SK-N-SH (cell line): ENCODE data around the gene HSPA12A. TPM values are rescaled to one million over a fixed set of nuclear protein-coding genes. Genes with fewer than 3 reads are reported as not detected.

Experiments used
- CTCF ChIA-PET: fragments of 300-600, 350-600 bp; formaldehyde crosslinking; extraction: SDS; loops from one replicate; lab custom pipeline; 2021; lab: Yijun Ruan, JAX
- POLR2A ChIA-PET: fragments of 350-600 bp; sonication (Branson Sonifier 250); formaldehyde crosslinking; extraction: SDS; loops from one replicate; lab custom pipeline; 2020; ENCODE audit warnings: antibody characterized with exemption, inconsistent platforms; lab: Yijun Ruan, JAX
- DNase-seq: peaks from one replicate; pipeline ENCODE4 v3.0.0; 2012
- H2AFZ ChIP-seq: fragments of 200-600 bp; sonication (generic); 2 replicates; pipeline ENCODE4 v1.8.1; 2016; ENCODE audit warnings: antibody characterized with exemption, mild to moderate bottlenecking, low read depth
- H3F3A ChIP-seq: fragments of 200-600 bp; sonication (generic); replicated peaks from 2 replicates; pipeline ENCODE3; 2016; ENCODE audit warnings: antibody characterized with exemption, mild to moderate bottlenecking; ENCODE audit not compliant: insufficient read depth
- H3K27ac ChIP-seq, 2 experiments: fragments of 200-500 bp in 1 of 2; fragments of 200-600 bp in 1 of 2; sonication (Bioruptor generic) in 1 of 2; sonication (generic), shearing (Covaris generic) in 1 of 2; 2 replicates each; pipeline versions ENCODE4 v1.5.1 to v1.6.1; 2014 to 2016; ENCODE audit warnings: low read depth in 2 of 2, inconsistent platforms in 1 of 2, low read length in 1 of 2, mild to moderate bottlenecking in 1 of 2, mixed read lengths in 1 of 2
- H3K27me3 ChIP-seq: fragments of 200-600 bp; sonication (generic), shearing (Covaris generic); 2 replicates; pipeline ENCODE4 v1.6.1; 2016; ENCODE audit warnings: mixed run types; ENCODE audit not compliant: insufficient read depth
- H3K36me3 ChIP-seq, 2 experiments: fragments of 200-500 bp in 1 of 2; fragments of 200-600 bp in 1 of 2; sonication (Bioruptor generic) in 1 of 2; sonication (generic) in 1 of 2; replicated peaks in 1 of 2; 2 replicates each; pipeline versions ENCODE3 to v1.5.1; 2014 to 2016; ENCODE audit warnings: low read length in 1 of 2, mild to moderate bottlenecking in 1 of 2; ENCODE audit not compliant: insufficient read depth in 2 of 2, control insufficient read depth in 1 of 2
- H3K4me1 ChIP-seq, 2 experiments: fragments of 200-500 bp in 1 of 2; fragments of 200-600 bp in 1 of 2; sonication (Bioruptor generic) in 1 of 2; sonication (generic), shearing (Covaris generic) in 1 of 2; 2 replicates each; pipeline versions ENCODE4 v1.5.1 to v1.6.1; 2014 to 2016; ENCODE audit warnings: low read depth in 1 of 2, low read length in 1 of 2, mixed run types in 1 of 2; ENCODE audit not compliant: insufficient read depth in 2 of 2, control insufficient read depth in 1 of 2
- H3K4me2 ChIP-seq: fragments of 200-600 bp; sonication (generic), shearing (Covaris generic); 2 replicates; pipeline ENCODE4 v1.6.1; 2017; ENCODE audit warnings: mixed run types
- H3K4me3 ChIP-seq, 2 experiments: fragments of 200-500 bp in 1 of 2; fragments of 200-600 bp in 1 of 2; sonication (Bioruptor generic) in 1 of 2; sonication (generic), shearing (Covaris generic) in 1 of 2; 2 replicates each; pipeline versions ENCODE4 v1.5.1 to v1.8.1; 2014 to 2016; ENCODE audit warnings: low read depth in 2 of 2, inconsistent platforms in 1 of 2, low read length in 1 of 2, mild to moderate bottlenecking in 1 of 2, mixed read lengths in 1 of 2, moderate library complexity in 1 of 2
- H3K79me2 ChIP-seq: fragments of 200-600 bp; sonication (generic); 2 replicates; pipeline ENCODE4 v1.8.1; 2017; ENCODE audit warnings: mild to moderate bottlenecking; ENCODE audit not compliant: insufficient read depth
- H3K9ac ChIP-seq: fragments of 200-600 bp; sonication (generic); 2 replicates; pipeline ENCODE4 v1.6.1; 2017; ENCODE audit warnings: mixed run types
- H3K9me2 ChIP-seq: fragments of 200-600 bp; sonication (generic); 2 replicates; pipeline ENCODE4 v1.6.1; 2017; ENCODE audit warnings: mixed run types
- H3K9me3 ChIP-seq: fragments of 200-600 bp; sonication (generic); 2 replicates; pipeline ENCODE4 v1.6.1; 2017; ENCODE audit warnings: mixed run types, mild to moderate bottlenecking, moderate library complexity
- H4K20me1 ChIP-seq: fragments of 200-600 bp; sonication (generic); 2 replicates; pipeline ENCODE4 v1.6.1; 2017; ENCODE audit warnings: mild to moderate bottlenecking, mixed run types; ENCODE audit not compliant: insufficient read depth
- ELF1 ChIP-seq: IDR thresholded peaks from 2 replicates; pipeline ENCODE4 v1.4.0; 2012
- EZH2phosphoT487 ChIP-seq: fragments of 200-600 bp; sonication (generic); IDR thresholded peaks from 2 replicates; pipeline ENCODE4 v1.6.1; 2017; ENCODE audit warnings: low read depth, mixed run types, mild to moderate bottlenecking, antibody characterized with exemption, moderate library complexity, borderline replicate concordance
- FOSL2 ChIP-seq: IDR thresholded peaks from 2 replicates; pipeline ENCODE4 v1.4.0; 2012; ENCODE audit warnings: low read depth, mild to moderate bottlenecking, moderate library complexity, borderline replicate concordance
- FOXJ3 ChIP-seq: sonication (generic); formaldehyde crosslinking; IDR thresholded peaks from 2 replicates; pipeline ENCODE4 v1.5.1; 2020; ENCODE audit warnings: mild to moderate bottlenecking, missing genetic modification reagents
- FOXM1 ChIP-seq: IDR thresholded peaks from 2 replicates; pipeline ENCODE4 v1.4.0; 2012; ENCODE audit warnings: low read depth, mild to moderate bottlenecking
- MEF2A ChIP-seq: IDR thresholded peaks from 2 replicates; pipeline ENCODE4 v1.4.0; 2012; ENCODE audit warnings: low read depth, borderline replicate concordance
- MXI1 ChIP-seq: IDR thresholded peaks from 2 replicates; pipeline ENCODE4 v1.6.1; 2012; ENCODE audit warnings: mild to moderate bottlenecking, low read depth, low read length, improper control_type of control experiment
- NRF1 ChIP-seq: IDR thresholded peaks from 2 replicates; pipeline ENCODE4 v1.6.1; 2012; ENCODE audit warnings: low read depth, mild to moderate bottlenecking, low read length
- RCOR1 ChIP-seq: fragments of 150-350 bp; IDR thresholded peaks from 2 replicates; pipeline ENCODE4 v1.6.1; 2017; ENCODE audit warnings: antibody characterized with exemption, low read length
- RFX5 ChIP-seq: IDR thresholded peaks from 2 replicates; pipeline ENCODE4 v1.6.1; 2012; ENCODE audit warnings: mild to moderate bottlenecking, improper control_type of control experiment, low read length
- SMC3 ChIP-seq: IDR thresholded peaks from 2 replicates; pipeline ENCODE4 v1.6.1; 2012; ENCODE audit warnings: low read depth, low read length, improper control_type of control experiment
- TEAD4 ChIP-seq: IDR thresholded peaks from 2 replicates; pipeline ENCODE4 v1.4.0; 2012; ENCODE audit warnings: mild to moderate bottlenecking, borderline replicate concordance; ENCODE audit not compliant: insufficient read depth
- YY1 ChIP-seq: IDR thresholded peaks from 2 replicates; pipeline ENCODE4 v1.4.0; 2012; ENCODE audit warnings: low read depth, mild to moderate bottlenecking
- WGBS: methylation state at CpG from one replicate; pipeline ENCODE4 v1.1.6; 2017; ENCODE audit warnings: low lambda C conversion rate; 5-methylcytosine and 5-hydroxymethylcytosine counted together
- polyA plus RNA-seq, 3 experiments: library from polyadenylated mRNA; depleted of rRNA; stranded (reverse); fragments of >200 nt; gene quantifications; 2 replicates each; pipeline ENCODE4 v1.2.3, GENCODE V29; 2012
- TF ChIP-seq, protein P1 (sequence below): IDR thresholded peaks from 2 replicates; pipeline ENCODE4 v1.4.0; 2012; ENCODE audit warnings: low read depth, borderline replicate concordance
- TF ChIP-seq, protein P2 (sequence below): fragments of 150-350 bp; IDR thresholded peaks from 2 replicates; pipeline ENCODE4 v1.6.1; 2017; ENCODE audit warnings: antibody characterized with exemption, low read length, low read depth, borderline replicate concordance
- TF ChIP-seq, protein P3 (sequence below): IDR thresholded peaks from 2 replicates; pipeline ENCODE4 v1.4.0; 2012; ENCODE audit warnings: low read depth, borderline replicate concordance
- TF ChIP-seq, protein P4 (sequence below): IDR thresholded peaks from 2 replicates; pipeline ENCODE4 v1.4.0; 2012; ENCODE audit warnings: low read depth
- TF ChIP-seq, protein P5 (sequence below): fragments of 150-350 bp; IDR thresholded peaks from 2 replicates; pipeline ENCODE4 v1.6.1; 2016; ENCODE audit warnings: mild to moderate bottlenecking, low read depth, low read length

The HSPA12A gene
- polyA plus RNA-seq, 1 of the 3 experiments (the other 2 are of a cell fraction) = 2.9 TPM

DNA sequence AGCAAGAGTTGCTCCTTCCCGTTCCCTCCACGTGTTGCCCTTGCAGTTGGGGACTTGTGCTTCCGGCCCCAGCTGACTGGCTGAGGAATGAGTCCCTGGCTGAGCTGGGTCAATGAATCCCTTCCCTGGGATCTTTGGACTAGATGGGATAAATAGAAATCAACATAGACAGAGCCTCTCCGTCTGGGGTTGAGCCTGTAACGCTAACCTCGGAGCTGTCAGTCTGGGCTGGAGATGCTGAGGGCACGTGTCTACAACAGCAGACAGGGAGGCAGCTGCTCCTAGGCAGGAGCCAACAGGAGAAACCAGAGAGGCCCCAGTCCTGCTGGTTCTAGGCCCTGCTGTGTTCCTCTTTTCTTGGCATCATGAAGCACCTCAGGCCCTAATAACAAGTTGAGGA, 42.3 kb upstream of the HSPA12A start:
- H4K20me1 ChIP-seq = no peaks in the 10 kb centered on the region
- CTCF ChIA-PET = interaction anchor here (0.7 to 9.9 kb wide), 6 partner anchors 10 to 158 kb away, joined by 3 to 218 read pairs (median 57); no protein-coding TSS in a partner anchor
- H3F3A ChIP-seq = no peaks in the 10 kb centered on the region
- H3K9me2 ChIP-seq = no peaks in the 10 kb centered on the region
- H3K27ac ChIP-seq = no peak overlapping the region
- WGBS = 95% methylated on average over 7 of the region's 7 CpGs
- TF ChIP-seq EZH2phosphoT487 (no peak), SMC3 (no peak), RFX5 (no peak), MEF2A (no peak), NRF1 (no peak), FOSL2 (no peak), ELF1 (no peak), FOXJ3 (no peak), TEAD4 (no peak), YY1 (no peak)
- TF ChIP-seq, protein P1, sequence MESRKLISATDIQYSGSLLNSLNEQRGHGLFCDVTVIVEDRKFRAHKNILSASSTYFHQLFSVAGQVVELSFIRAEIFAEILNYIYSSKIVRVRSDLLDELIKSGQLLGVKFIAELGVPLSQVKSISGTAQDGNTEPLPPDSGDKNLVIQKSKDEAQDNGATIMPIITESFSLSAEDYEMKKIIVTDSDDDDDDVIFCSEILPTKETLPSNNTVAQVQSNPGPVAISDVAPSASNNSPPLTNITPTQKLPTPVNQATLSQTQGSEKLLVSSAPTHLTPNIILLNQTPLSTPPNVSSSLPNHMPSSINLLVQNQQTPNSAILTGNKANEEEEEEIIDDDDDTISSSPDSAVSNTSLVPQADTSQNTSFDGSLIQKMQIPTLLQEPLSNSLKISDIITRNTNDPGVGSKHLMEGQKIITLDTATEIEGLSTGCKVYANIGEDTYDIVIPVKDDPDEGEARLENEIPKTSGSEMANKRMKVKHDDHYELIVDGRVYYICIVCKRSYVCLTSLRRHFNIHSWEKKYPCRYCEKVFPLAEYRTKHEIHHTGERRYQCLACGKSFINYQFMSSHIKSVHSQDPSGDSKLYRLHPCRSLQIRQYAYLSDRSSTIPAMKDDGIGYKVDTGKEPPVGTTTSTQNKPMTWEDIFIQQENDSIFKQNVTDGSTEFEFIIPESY = no peak
- TF ChIP-seq, protein P2, sequence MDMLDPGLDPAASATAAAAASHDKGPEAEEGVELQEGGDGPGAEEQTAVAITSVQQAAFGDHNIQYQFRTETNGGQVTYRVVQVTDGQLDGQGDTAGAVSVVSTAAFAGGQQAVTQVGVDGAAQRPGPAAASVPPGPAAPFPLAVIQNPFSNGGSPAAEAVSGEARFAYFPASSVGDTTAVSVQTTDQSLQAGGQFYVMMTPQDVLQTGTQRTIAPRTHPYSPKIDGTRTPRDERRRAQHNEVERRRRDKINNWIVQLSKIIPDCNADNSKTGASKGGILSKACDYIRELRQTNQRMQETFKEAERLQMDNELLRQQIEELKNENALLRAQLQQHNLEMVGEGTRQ = no peak
- H3K9ac ChIP-seq = no peak overlapping the region
- no peak overlapping the region for H3K4me3 ChIP-seq
- no peaks in the 10 kb centered on the region for H3K9me3 ChIP-seq
- no peak overlapping the region for H2AFZ ChIP-seq
- H3K27me3 ChIP-seq = no peaks in the 10 kb centered on the region
- POLR2A ChIA-PET = no interaction called here
- peaks cover 0 to 3% of the 10 kb centered on the region in 2 experiments; a peak in 1 of 4 replicates for H3K4me1 ChIP-seq
- H3K36me3 ChIP-seq = no peaks in the 10 kb centered on the region
- no peak for DNase-seq
- no peak overlapping the region for H3K4me2 ChIP-seq
- no peaks in the 10 kb centered on the region for H3K79me2 ChIP-seq

DNA sequence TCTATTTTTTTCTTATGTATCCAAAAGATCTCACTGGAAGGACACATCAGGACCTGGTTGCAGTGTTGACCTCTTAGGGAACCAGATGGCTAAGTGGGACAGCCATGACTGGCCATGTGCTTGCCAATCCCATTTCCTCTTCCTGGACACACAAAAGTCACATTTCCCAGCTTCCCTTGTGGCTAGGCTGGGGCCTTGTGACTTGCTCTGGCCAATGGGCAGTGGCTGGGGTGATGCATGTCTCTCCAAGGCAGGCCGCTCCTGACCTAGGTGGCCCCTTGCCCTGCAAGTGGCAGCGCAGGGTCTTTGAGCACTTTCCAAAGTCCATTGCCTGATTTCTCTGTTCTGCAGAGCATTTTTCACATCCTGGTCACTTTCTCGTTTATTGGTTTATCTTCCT, 41.7 kb upstream of the HSPA12A start:
- no peaks in the 10 kb centered on the region for H4K20me1 ChIP-seq
- H2AFZ ChIP-seq = no peak overlapping the region
- TF ChIP-seq RCOR1 (no peak), FOXJ3 (no peak), EZH2phosphoT487 (no peak), FOXM1 (no peak), NRF1 (no peak), YY1 (no peak), MXI1 (no peak)
- TF ChIP-seq, protein P3, sequence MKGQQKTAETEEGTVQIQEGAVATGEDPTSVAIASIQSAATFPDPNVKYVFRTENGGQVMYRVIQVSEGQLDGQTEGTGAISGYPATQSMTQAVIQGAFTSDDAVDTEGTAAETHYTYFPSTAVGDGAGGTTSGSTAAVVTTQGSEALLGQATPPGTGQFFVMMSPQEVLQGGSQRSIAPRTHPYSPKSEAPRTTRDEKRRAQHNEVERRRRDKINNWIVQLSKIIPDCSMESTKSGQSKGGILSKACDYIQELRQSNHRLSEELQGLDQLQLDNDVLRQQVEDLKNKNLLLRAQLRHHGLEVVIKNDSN = no peak
- TF ChIP-seq, protein P4, sequence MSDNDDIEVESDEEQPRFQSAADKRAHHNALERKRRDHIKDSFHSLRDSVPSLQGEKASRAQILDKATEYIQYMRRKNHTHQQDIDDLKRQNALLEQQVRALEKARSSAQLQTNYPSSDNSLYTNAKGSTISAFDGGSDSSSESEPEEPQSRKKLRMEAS = no peak
- TF ChIP-seq, protein P5, sequence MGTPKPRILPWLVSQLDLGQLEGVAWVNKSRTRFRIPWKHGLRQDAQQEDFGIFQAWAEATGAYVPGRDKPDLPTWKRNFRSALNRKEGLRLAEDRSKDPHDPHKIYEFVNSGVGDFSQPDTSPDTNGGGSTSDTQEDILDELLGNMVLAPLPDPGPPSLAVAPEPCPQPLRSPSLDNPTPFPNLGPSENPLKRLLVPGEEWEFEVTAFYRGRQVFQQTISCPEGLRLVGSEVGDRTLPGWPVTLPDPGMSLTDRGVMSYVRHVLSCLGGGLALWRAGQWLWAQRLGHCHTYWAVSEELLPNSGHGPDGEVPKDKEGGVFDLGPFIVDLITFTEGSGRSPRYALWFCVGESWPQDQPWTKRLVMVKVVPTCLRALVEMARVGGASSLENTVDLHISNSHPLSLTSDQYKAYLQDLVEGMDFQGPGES = no peak
- TF ChIP-seq, all 33 proteins: peak for 0
- ChIA-PET CTCF (interaction anchor here (1.0 to 9.9 kb wide), 4 partner anchors 9 to 157 kb away, joined by 7 to 218 read pairs (median 57); no protein-coding TSS in a partner anchor), POLR2A (no interaction called here)
- Histone ChIP-seq H3K9me3 (no peaks in the 10 kb centered on the region), H3F3A (no peaks in the 10 kb centered on the region), H3K9ac (no peak overlapping the region), H3K79me2 (no peaks in the 10 kb centered on the region), H3K27ac (no peak overlapping the region), H3K27me3 (no peaks in the 10 kb centered on the region), H3K9me2 (no peaks in the 10 kb centered on the region), H3K4me2 (no peak overlapping the region), H3K4me3 (no peak overlapping the region), H3K4me1 (peaks cover 0 to 3% of the 10 kb centered on the region in 2 experiments; a peak in 1 of 4 replicates), H3K36me3 (no peaks in the 10 kb centered on the region)
- no peak for DNase-seq
- WGBS = 84% methylated on average over 3 of the region's 3 CpGs
